ENCODE results near the gene PI4KB. TPM values are rescaled to one million over a fixed set of nuclear protein-coding genes. Genes with fewer than 3 reads are reported as not detected.
A peak's percentile ranks its signal among the peaks of the same experiment; 100 is the strongest.

The PI4KB gene
- polyA plus RNA-seq, 3 donors: 62.6 to 67.6 (median 65.7) TPM

DNA sequence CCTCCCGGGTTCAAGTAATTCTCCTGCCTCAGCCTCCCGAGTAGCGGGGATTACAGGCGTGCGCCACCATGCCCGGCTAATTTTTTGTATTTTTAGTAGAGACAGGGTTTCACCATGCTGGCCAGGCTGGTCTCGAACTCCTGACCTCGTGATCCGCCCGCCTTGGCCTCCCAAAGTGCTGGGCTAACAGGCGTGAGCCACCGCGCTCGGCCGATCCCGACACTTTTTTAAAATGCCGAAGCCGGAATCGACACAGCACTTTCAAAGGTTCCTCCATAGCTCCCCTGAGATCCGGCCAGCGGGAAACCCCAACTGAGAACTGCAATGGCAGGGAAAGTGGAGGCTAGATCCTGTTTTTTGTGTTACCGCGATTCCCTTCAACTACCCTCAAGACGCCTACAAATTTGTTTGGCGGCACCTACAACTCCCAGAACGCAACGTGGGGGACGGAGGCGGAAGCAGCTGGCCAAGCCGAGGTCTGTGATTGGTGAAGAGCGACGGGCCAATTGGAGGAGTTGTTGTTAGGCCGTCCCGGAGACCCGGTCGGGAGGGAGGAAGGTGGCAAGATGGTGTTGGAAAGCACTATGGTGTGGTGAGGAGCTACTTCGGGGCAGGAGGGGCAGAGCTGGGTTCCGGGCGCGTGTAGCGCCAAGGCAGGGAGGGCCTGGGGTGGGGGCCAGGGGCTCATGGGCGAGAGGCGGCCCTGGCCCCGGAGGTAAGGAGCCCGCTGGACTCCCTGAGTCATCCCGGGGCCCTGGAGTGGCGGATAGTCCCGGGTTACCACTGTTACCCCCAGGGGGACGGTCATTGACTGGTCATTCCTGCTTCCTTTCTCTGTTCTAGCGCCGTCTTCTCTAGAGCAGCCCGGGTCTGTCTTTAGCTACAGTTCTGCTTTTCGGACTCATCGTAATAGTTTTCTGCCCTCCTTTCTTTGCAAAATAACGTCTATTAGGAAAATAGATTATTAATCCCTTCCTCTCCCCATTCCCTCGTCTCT, 72.7 kb downstream of the PI4KB start, which contains the start of gene PSMD4:
TSS of gene PSMD4 (plus strand) at position 518 of the 997 bp plus-strand sequence. CDS start at position 567, 49 bp downstream.
- DNase-seq (ENCODE audit: extremely low read depth in 1 of 11, low read depth in 9 of 11, low spot score in 4 of 11): peak; percentile 93 to 97 (median 96)

DNA sequence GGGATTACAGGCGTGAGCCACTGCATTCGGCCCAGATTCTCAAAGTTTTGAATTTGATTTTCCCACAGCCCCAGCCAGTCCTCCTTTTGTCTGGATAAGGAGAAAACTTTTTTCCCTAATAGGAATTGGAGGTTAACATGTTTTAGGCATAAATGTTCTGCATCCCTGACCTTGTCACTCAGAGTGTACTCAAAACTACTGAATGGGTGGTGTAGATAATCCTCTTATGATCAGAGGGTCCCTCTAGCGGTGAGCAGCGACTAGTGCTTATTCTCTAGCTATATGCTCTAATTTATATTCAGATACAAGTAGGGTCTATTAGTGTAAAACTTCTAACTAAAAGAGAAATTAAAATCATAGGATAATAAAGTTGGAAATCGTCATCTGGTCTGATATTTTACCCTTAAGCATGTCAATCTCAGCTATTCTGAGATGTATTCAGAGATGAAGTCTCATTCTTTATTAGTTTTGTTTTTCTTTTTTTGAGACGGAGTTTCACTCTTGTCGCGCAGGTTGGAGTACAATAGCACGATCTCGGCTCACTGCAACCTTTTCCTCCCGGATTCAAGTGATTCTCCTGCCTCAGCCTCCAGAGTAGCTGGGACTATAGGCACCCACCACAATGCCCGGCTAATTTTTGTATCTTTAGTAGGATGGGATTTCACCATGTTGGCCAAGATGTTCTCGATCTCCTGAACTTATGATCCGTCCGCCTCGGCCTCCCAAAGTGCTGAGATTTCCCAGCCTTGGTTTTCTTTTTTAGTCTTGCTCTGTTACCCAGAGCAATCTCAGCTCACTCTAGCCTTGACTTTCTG, 75.4 kb downstream of the PI4KB start:
- DNase-seq (ENCODE audit: extremely low read depth in 1 of 11, low read depth in 9 of 11, low spot score in 4 of 11): peak; percentile 26 to 61 (median 45)

DNA sequence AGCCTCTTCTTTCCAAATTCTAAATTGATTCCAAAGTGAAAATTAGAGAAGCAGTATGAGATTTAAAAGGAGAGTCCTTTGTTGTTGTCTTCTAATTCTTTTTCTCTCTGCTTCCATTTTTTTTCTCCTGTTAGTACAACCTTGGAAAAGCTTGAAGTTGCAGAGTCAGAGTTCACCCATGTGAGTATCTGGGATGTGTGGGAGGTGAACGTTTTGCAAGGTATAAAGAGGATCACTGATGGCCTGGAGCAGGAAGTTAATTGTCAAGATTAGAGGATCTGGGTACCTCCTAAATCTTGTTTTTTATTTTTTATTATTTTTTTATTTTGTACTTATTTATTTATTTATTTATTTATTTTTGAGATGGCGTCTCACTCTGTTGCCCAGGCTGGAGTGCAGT, 80.4 kb downstream of the PI4KB start:
- DNase-seq (ENCODE audit: extremely low read depth in 1 of 11, low read depth in 9 of 11, low spot score in 4 of 11): no peak

DNA sequence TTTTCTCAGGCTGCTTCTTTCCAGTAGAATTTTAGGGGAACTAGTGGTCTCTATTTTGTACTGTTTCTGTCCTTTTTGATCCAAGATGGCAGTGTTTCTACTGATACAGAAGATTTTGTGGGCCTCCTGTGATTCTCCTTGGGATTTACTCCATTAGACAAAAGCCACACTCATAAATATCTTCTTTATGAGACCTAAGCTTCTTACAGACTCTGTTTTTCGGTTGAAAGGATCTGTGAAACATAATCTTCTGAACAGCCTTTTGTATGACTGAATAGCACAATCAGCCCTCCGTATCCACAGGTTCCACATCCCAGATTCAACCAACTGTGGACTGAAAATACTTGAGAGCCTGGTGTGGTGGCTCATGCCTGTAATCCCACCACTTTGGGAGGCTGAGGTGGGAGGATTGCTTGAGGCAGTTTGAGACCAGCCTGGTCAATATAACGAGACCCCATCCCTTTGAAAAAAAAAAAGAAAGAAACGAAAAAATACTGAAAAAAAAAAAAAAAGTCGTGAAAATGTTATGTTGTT, 83.5 kb downstream of the PI4KB start:
- DNase-seq (ENCODE audit: extremely low read depth in 1 of 11, low read depth in 9 of 11, low spot score in 4 of 11): no peak

DNA sequence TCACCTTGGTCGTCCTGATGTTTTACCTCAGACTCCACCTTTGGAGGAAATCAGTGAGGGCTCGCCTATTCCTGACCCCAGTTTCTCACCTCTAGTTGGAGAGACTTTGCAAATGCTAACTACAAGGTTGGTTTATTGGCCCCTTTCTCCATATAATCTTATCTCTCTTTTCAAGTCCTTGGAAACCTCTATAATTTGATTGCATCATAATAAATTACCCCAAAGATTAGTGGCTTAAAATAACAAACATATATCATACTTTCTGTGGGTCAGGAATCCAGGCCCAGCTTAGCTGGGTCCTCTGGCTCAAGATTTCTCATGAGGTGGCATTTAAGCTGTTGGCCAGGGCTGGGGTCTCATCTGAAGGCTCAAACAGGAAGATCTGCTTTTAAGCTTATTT, 84.8 kb downstream of the PI4KB start:
- DNase-seq (ENCODE audit: extremely low read depth in 1 of 11, low read depth in 9 of 11, low spot score in 4 of 11): no peak

Other genes starting within 250 kb of the PI4KB start
- gene SEMA6C, start 180.8 kb downstream of the PI4KB start, polyA plus RNA-seq (ENCODE audit: insufficient read length in 3 of 3): 10 to 100 TPM; 29.8 to 34.5 (median 29.9) TPM
- gene TNFAIP8L2, start 170.8 kb downstream of the PI4KB start, polyA plus RNA-seq (ENCODE audit: insufficient read length in 3 of 3): 1 to 10 TPM; 1.0 to 1.5 (median 1.3) TPM
- 10 to 100 TPM; 16.4 to 20.1 (median 19.0) TPM for gene LYSMD1, start 161.5 kb downstream of the PI4KB start, polyA plus RNA-seq (ENCODE audit: insufficient read length in 3 of 3)
- 10 to 100 TPM; 38.4 to 45.2 (median 40.1) TPM for gene SCNM1, start 161.3 kb downstream of the PI4KB start, polyA plus RNA-seq (ENCODE audit: insufficient read length in 3 of 3)
- 1 to 10 TPM; 1.0 to 2.0 (median 1.4) TPM for gene TMOD4, start 151.4 kb downstream of the PI4KB start, polyA plus RNA-seq (ENCODE audit: insufficient read length in 3 of 3)
- 10 to 100 TPM; 63.9 to 81.9 (median 68.9) TPM for gene VPS72, start 137.2 kb downstream of the PI4KB start, polyA plus RNA-seq (ENCODE audit: insufficient read length in 3 of 3)
- 10 to 100 TPM; 61.9 to 79.7 (median 73.5) TPM for gene PIP5K1A, start 128.9 kb downstream of the PI4KB start, polyA plus RNA-seq (ENCODE audit: insufficient read length in 3 of 3)
- 100 to 1,000 TPM; 160 to 185 (median 174) TPM for gene PSMD4, start 72.7 kb downstream of the PI4KB start, polyA plus RNA-seq (ENCODE audit: insufficient read length in 3 of 3)
- gene ZNF687, start 45.1 kb downstream of the PI4KB start, polyA plus RNA-seq (ENCODE audit: insufficient read length in 3 of 3): 10 to 100 TPM; 20.4 to 27.1 (median 25.2) TPM
- 10 to 100 TPM; 39.4 to 47.0 (median 45.2) TPM for gene RFX5, start 19.8 kb upstream of the PI4KB start, polyA plus RNA-seq (ENCODE audit: insufficient read length in 3 of 3)
- gene SELENBP1, start 45.3 kb upstream of the PI4KB start, polyA plus RNA-seq (ENCODE audit: insufficient read length in 3 of 3): 10 to 100 TPM; 42.1 to 55.9 (median 52.7) TPM
- 100 to 1,000 TPM; 248 to 269 (median 260) TPM for gene PSMB4, start 72.2 kb upstream of the PI4KB start, polyA plus RNA-seq (ENCODE audit: insufficient read length in 3 of 3)
- 100 to 1,000 TPM; 106 to 148 (median 113) TPM for gene POGZ, start 132.1 kb upstream of the PI4KB start, polyA plus RNA-seq (ENCODE audit: insufficient read length in 3 of 3)
- gene CGN, start 184.0 kb upstream of the PI4KB start, polyA plus RNA-seq (ENCODE audit: insufficient read length in 3 of 3): 10 to 100 TPM; 36.5 to 49.3 (median 42.1) TPM
- gene TUFT1, start 212.9 kb upstream of the PI4KB start, polyA plus RNA-seq (ENCODE audit: insufficient read length in 3 of 3): 10 to 100 TPM in 2 of 3 donors, 1 to 10 TPM in 1; 9.0 to 15.3 (median 11.4) TPM